HepG2 (cell line): ENCODE measurements around the gene ABHD1. TPM values are rescaled to one million over a fixed set of nuclear protein-coding genes. Genes with fewer than 3 reads are reported as not detected.

Source experiments
- CBX1 ChIP-seq: IDR thresholded peaks from one replicate; pipeline ENCODE4 v1.6.1; 2016; ENCODE audit warnings: antibody characterized with exemption, low read depth
- JDP2 ChIP-seq: sonication (generic); formaldehyde crosslinking; IDR thresholded peaks from 2 replicates; pipeline ENCODE4 v1.8.1; 2022; ENCODE audit warnings: missing genetic modification reagents, borderline replicate concordance
- NFATC3 ChIP-seq: sonication (generic); formaldehyde crosslinking; IDR thresholded peaks from 2 replicates; pipeline ENCODE4 v1.5.1; 2020; ENCODE audit warnings: mild to moderate bottlenecking, missing genetic modification reagents
- SMYD3 ChIP-seq: sonication (generic); formaldehyde crosslinking; IDR thresholded peaks from 2 replicates; pipeline ENCODE4 v1.8.1; 2023; ENCODE audit warnings: mild to moderate bottlenecking, missing genetic modification reagents
- STAT5B ChIP-seq: sonication (generic); formaldehyde crosslinking; IDR thresholded peaks from 2 replicates; pipeline ENCODE4 v1.4.0; 2020; ENCODE audit warnings: missing genetic modification reagents
- ZFP82 ChIP-seq: sonication (generic); formaldehyde crosslinking; IDR thresholded peaks from 2 replicates; pipeline ENCODE4 v1.5.1; 2020; ENCODE audit warnings: mild to moderate bottlenecking, missing genetic modification reagents, borderline replicate concordance
- ZNF441 ChIP-seq: sonication (generic); formaldehyde crosslinking; IDR thresholded peaks from 2 replicates; pipeline ENCODE4 v1.7.0; 2021; ENCODE audit warnings: missing genetic modification reagents, borderline replicate concordance
- ZNF713 ChIP-seq: sonication (generic); formaldehyde crosslinking; IDR thresholded peaks from 2 replicates; pipeline ENCODE4 v1.4.0; 2020; ENCODE audit warnings: mild to moderate bottlenecking, missing genetic modification reagents
- ZNF891 ChIP-seq: sonication (generic); formaldehyde crosslinking; IDR thresholded peaks from 2 replicates; pipeline ENCODE4 v1.5.0; 2020; ENCODE audit warnings: mild to moderate bottlenecking, missing genetic modification reagents
- polyA plus RNA-seq, 8 experiments: library from polyadenylated mRNA; depleted of rRNA in 3 of 8; stranded (reverse) in 7 of 8; unstranded in 1 of 8; fragments of >200 nt; fragmentation: Illumina TruSeq in 4 of 8; extraction: Trizol in 4 of 8; gene quantifications; 2 replicates each; pipeline versions ENCODE4 v1.2.1 to v1.2.3, GENCODE V29; 2011 to 2016; ENCODE audit warnings: low read depth in 4 of 8, missing spikeins in 1 of 8, mixed read lengths in 1 of 8; ENCODE audit not compliant: insufficient read depth in 1 of 8
- total RNA-seq, 5 experiments: library from RNA; depleted of rRNA; stranded (reverse); fragments of >200 nt; fragmentation: Illumina TruSeq; extraction: Trizol; gene quantifications; 2 replicates each; pipeline ENCODE4 v1.2.3, GENCODE V29; 2016; ENCODE audit warnings: low read depth in 1 of 5
- TF ChIP-seq, protein P1 (sequence below): sonication (generic); formaldehyde crosslinking; IDR thresholded peaks from 2 replicates; pipeline ENCODE4 v1.5.0; 2020; ENCODE audit warnings: missing genetic modification reagents, mild to moderate bottlenecking, borderline replicate concordance
- TF ChIP-seq, protein P2 (sequence below): sonication (generic); formaldehyde crosslinking; IDR thresholded peaks from 2 replicates; pipeline ENCODE4 v1.4.0; 2020; ENCODE audit warnings: mild to moderate bottlenecking, low read depth, missing genetic modification reagents
- TF ChIP-seq, protein P3 (sequence below): sonication (generic); formaldehyde crosslinking; IDR thresholded peaks from 2 replicates; pipeline ENCODE4 v1.8.0; 2022; ENCODE audit warnings: mild to moderate bottlenecking, missing genetic modification reagents, borderline replicate concordance
- TF ChIP-seq, protein P4 (sequence below): sonication (generic); formaldehyde crosslinking; conservative IDR thresholded peaks from 2 replicates; pipeline ENCODE4 v1.8.1; 2023; ENCODE audit warnings: missing genetic modification reagents
- TF ChIP-seq, protein P5 (sequence below): sonication (generic); formaldehyde crosslinking; IDR thresholded peaks from 2 replicates; pipeline ENCODE4 v1.4.0; 2020; ENCODE audit warnings: missing genetic modification reagents, borderline replicate concordance
- TF ChIP-seq, protein P6 (sequence below): sonication (generic); formaldehyde crosslinking; IDR thresholded peaks from 2 replicates; pipeline ENCODE4 v1.5.0; 2020; ENCODE audit warnings: missing genetic modification reagents, mild to moderate bottlenecking, borderline replicate concordance

Gene ABHD1
- total and polyA plus RNA-seq, 2 of the 13 experiments (the other 11 are each of a cell fraction or from before 2014, with no cell fraction given) = 0.04 to 0.81 TPM

DNA sequence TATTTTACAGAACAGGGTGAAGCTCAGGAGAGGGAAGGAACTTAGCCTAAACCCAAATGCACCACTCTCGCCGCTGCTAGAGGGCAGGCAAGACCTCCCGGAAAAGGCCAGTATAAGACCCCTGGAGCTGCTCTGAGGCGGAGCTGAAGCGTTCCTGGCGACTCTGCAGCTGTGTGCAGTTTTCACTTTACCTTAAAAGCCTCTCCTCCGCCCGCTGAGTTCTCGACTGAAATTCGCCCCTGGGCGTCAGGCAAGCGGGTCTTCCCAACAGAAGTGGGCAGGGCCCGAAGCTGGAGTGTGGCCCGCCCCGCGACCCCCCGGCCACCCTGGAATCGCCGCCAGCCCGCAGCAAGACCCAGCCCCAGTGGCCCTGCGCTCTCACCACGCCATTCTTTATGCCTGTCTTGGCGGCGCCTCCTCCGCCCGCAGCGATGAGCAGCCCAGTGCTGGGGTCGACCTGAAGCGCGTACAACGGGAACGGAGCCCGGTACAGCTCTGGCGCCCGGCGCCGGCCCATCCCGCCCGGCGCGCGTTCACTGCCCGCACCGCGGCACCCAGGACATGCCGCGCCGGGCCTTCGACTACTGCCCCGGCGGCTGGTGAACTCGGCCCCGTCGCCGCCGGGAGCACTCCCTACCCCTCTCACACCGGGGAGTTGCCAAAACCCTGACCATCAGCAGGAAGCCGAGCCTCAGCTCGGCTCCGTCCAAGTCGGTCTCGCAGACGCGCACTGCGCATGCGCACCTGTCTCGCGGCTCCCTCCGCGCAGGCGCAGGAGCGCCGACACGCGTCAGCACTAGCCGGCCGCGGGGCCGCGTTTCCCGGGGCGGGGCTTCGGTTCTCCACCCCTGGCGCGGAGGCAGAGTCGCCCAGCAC is 10.5 kb downstream of the ABHD1 start, which contains the start of gene PREB (continued):
- TF ChIP-seq SMYD3 (CRISPR knock-in tag) (no peak), ZNF713 (0 out of 2 replicates have a peak, but pooled peaks have one; percentile 66), ZNF891 (CRISPR knock-in tag) (no peak; the same call in 1 of the 2 replicates), ZFP82 (CRISPR knock-in tag) (no peak), JDP2 (no peak), NFATC3 (CRISPR knock-in tag) (no peak), CBX1 (no peak), ZNF441 (CRISPR knock-in tag) (peak; percentile 44; the same call in 1 of the 2 replicates), STAT5B (CRISPR knock-in tag) (0 out of 2 replicates have a peak, but pooled peaks have one; percentile 4)
- TF ChIP-seq, protein P1, sequence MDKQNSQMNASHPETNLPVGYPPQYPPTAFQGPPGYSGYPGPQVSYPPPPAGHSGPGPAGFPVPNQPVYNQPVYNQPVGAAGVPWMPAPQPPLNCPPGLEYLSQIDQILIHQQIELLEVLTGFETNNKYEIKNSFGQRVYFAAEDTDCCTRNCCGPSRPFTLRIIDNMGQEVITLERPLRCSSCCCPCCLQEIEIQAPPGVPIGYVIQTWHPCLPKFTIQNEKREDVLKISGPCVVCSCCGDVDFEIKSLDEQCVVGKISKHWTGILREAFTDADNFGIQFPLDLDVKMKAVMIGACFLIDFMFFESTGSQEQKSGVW (CRISPR knock-in tag) = no peak
- TF ChIP-seq, protein P2, sequence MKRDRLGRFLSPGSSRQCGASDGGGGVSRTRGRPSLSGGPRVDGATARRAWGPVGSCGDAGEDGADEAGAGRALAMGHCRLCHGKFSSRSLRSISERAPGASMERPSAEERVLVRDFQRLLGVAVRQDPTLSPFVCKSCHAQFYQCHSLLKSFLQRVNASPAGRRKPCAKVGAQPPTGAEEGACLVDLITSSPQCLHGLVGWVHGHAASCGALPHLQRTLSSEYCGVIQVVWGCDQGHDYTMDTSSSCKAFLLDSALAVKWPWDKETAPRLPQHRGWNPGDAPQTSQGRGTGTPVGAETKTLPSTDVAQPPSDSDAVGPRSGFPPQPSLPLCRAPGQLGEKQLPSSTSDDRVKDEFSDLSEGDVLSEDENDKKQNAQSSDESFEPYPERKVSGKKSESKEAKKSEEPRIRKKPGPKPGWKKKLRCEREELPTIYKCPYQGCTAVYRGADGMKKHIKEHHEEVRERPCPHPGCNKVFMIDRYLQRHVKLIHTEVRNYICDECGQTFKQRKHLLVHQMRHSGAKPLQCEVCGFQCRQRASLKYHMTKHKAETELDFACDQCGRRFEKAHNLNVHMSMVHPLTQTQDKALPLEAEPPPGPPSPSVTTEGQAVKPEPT = no peak
- TF ChIP-seq, protein P3, sequence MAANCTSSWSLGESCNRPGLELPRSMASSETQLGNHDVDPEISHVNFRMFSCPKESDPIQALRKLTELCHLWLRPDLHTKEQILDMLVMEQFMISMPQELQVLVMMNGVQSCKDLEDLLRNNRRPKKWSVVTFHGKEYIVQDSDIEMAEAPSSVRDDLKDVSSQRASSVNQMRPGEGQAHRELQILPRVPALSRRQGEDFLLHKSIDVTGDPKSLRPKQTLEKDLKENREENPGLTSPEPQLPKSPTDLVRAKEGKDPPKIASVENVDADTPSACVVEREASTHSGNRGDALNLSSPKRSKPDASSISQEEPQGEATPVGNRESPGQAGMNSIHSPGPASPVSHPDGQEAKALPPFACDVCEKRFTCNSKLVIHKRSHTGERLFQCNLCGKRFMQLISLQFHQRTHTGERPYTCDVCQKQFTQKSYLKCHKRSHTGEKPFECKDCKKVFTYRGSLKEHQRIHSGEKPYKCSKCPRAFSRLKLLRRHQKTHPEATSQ (CRISPR knock-in tag) = peak; percentile 11; the same call in 1 of the 2 replicates
- TF ChIP-seq, protein P4, sequence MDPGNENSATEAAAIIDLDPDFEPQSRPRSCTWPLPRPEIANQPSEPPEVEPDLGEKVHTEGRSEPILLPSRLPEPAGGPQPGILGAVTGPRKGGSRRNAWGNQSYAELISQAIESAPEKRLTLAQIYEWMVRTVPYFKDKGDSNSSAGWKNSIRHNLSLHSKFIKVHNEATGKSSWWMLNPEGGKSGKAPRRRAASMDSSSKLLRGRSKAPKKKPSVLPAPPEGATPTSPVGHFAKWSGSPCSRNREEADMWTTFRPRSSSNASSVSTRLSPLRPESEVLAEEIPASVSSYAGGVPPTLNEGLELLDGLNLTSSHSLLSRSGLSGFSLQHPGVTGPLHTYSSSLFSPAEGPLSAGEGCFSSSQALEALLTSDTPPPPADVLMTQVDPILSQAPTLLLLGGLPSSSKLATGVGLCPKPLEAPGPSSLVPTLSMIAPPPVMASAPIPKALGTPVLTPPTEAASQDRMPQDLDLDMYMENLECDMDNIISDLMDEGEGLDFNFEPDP (CRISPR knock-in tag) = no peak
- TF ChIP-seq, protein P5, sequence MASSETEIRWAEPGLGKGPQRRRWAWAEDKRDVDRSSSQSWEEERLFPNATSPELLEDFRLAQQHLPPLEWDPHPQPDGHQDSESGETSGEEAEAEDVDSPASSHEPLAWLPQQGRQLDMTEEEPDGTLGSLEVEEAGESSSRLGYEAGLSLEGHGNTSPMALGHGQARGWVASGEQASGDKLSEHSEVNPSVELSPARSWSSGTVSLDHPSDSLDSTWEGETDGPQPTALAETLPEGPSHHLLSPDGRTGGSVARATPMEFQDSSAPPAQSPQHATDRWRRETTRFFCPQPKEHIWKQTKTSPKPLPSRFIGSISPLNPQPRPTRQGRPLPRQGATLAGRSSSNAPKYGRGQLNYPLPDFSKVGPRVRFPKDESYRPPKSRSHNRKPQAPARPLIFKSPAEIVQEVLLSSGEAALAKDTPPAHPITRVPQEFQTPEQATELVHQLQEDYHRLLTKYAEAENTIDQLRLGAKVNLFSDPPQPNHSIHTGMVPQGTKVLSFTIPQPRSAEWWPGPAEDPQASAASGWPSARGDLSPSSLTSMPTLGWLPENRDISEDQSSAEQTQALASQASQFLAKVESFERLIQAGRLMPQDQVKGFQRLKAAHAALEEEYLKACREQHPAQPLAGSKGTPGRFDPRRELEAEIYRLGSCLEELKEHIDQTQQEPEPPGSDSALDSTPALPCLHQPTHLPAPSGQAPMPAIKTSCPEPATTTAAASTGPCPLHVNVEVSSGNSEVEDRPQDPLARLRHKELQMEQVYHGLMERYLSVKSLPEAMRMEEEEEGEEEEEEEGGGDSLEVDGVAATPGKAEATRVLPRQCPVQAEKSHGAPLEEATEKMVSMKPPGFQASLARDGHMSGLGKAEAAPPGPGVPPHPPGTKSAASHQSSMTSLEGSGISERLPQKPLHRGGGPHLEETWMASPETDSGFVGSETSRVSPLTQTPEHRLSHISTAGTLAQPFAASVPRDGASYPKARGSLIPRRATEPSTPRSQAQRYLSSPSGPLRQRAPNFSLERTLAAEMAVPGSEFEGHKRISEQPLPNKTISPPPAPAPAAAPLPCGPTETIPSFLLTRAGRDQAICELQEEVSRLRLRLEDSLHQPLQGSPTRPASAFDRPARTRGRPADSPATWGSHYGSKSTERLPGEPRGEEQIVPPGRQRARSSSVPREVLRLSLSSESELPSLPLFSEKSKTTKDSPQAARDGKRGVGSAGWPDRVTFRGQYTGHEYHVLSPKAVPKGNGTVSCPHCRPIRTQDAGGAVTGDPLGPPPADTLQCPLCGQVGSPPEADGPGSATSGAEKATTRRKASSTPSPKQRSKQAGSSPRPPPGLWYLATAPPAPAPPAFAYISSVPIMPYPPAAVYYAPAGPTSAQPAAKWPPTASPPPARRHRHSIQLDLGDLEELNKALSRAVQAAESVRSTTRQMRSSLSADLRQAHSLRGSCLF (CRISPR knock-in tag) = no peak
- TF ChIP-seq, protein P6, sequence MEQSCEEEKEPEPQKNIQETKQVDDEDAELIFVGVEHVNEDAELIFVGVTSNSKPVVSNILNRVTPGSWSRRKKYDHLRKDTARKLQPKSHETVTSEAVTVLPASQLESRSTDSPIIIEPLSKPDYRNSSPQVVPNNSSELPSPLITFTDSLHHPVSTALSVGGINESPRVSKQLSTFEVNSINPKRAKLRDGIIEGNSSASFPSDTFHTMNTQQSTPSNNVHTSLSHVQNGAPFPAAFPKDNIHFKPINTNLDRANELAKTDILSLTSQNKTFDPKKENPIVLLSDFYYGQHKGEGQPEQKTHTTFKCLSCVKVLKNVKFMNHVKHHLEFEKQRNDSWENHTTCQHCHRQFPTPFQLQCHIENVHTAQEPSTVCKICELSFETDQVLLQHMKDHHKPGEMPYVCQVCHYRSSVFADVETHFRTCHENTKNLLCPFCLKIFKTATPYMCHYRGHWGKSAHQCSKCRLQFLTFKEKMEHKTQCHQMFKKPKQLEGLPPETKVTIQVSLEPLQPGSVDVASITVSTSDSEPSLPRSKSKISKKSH = no peak
